HepG2 (cell line): Measurements from ENCODE around the gene HYOU1. TPM values are rescaled to one million over a fixed set of nuclear protein-coding genes. Genes with fewer than 3 reads are reported as not detected.
A peak's percentile ranks its signal among the peaks of the same experiment; 100 is the strongest.

Experiments used
- ERF ChIP-seq: IDR thresholded peaks from 2 replicates; pipeline ENCODE4 v1.6.1; 2018; ENCODE audit warnings: missing biosample characterization, missing genetic modification reagents
- HDAC2 ChIP-seq: sonication (generic); formaldehyde crosslinking; IDR thresholded peaks from 2 replicates; pipeline ENCODE4 v1.4.0; 2020; ENCODE audit warnings: missing genetic modification reagents
- SMC3 ChIP-seq: IDR thresholded peaks from 2 replicates; pipeline ENCODE4 v1.6.1; 2011; ENCODE audit warnings: low read length, improper control_type of control experiment
- SOX13 ChIP-seq, 3 experiments: fragments of 450-650 bp in 1 of 3; sonication (generic) in 1 of 3; formaldehyde crosslinking in 1 of 3; IDR thresholded peaks in 2 of 3; conservative IDR thresholded peaks in 1 of 3; 2 replicates each; pipeline versions ENCODE4 v1.5.0 to v1.6.1; 2016 to 2020; ENCODE audit warnings: antibody characterized with exemption in 1 of 3, mild to moderate bottlenecking in 1 of 3, missing compliant biosample characterization in 1 of 3, missing genetic modification reagents in 1 of 3, moderate library complexity in 1 of 3
- TAF15 ChIP-seq: fragments of 200-400 bp; formaldehyde crosslinking; IDR thresholded peaks from one replicate; pipeline ENCODE4 v1.6.1; 2018; ENCODE audit warnings: mild to moderate bottlenecking, low read depth, low read length; ENCODE audit not compliant: poor library complexity, severe bottlenecking
- ZNF121 ChIP-seq: sonication (generic); formaldehyde crosslinking; IDR thresholded peaks from 2 replicates; pipeline ENCODE4 v1.5.0; 2020; ENCODE audit warnings: mild to moderate bottlenecking, missing genetic modification reagents
- ZNF543 ChIP-seq: sonication (generic); formaldehyde crosslinking; IDR thresholded peaks from 2 replicates; pipeline ENCODE4 v1.4.0; 2020; ENCODE audit warnings: mild to moderate bottlenecking, missing genetic modification reagents
- ZNF605 ChIP-seq: sonication (generic); formaldehyde crosslinking; IDR thresholded peaks from 2 replicates; pipeline ENCODE4 v1.8.0; 2022; ENCODE audit warnings: mild to moderate bottlenecking, missing genetic modification reagents
- ZNF816 ChIP-seq: sonication (generic); formaldehyde crosslinking; IDR thresholded peaks from 2 replicates; pipeline ENCODE4 v1.8.0; 2022; ENCODE audit warnings: missing genetic modification reagents, mild to moderate bottlenecking, borderline replicate concordance
- polyA plus RNA-seq, 8 experiments: library from polyadenylated mRNA; depleted of rRNA in 3 of 8; stranded (reverse) in 7 of 8; unstranded in 1 of 8; fragments of >200 nt; fragmentation: Illumina TruSeq in 4 of 8; extraction: Trizol in 4 of 8; gene quantifications; 2 replicates each; pipeline versions ENCODE4 v1.2.1 to v1.2.3, GENCODE V29; 2011 to 2016; ENCODE audit warnings: low read depth in 4 of 8, missing spikeins in 1 of 8, mixed read lengths in 1 of 8; ENCODE audit not compliant: insufficient read depth in 1 of 8
- total RNA-seq, 5 experiments: library from RNA; depleted of rRNA; stranded (reverse); fragments of >200 nt; fragmentation: Illumina TruSeq; extraction: Trizol; gene quantifications; 2 replicates each; pipeline ENCODE4 v1.2.3, GENCODE V29; 2016; ENCODE audit warnings: low read depth in 1 of 5
- TF ChIP-seq, protein P1 (sequence below): sonication (generic); formaldehyde crosslinking; IDR thresholded peaks from 2 replicates; pipeline ENCODE4 v1.9.0; 2022; ENCODE audit warnings: missing genetic modification reagents, mild to moderate bottlenecking, borderline replicate concordance
- TF ChIP-seq, protein P2 (sequence below): sonication (generic); formaldehyde crosslinking; IDR thresholded peaks from 2 replicates; pipeline ENCODE4 v1.4.0; 2020; ENCODE audit warnings: mild to moderate bottlenecking, missing genetic modification reagents, borderline replicate concordance
- TF ChIP-seq, protein P3 (sequence below): sonication (generic); formaldehyde crosslinking; IDR thresholded peaks from 2 replicates; pipeline ENCODE4 v1.5.0; 2020; ENCODE audit warnings: missing genetic modification reagents
- TF ChIP-seq, protein P4 (sequence below): sonication (generic); formaldehyde crosslinking; IDR thresholded peaks from 2 replicates; pipeline ENCODE4 v1.4.0; 2020; ENCODE audit warnings: missing genetic modification reagents, mild to moderate bottlenecking, borderline replicate concordance
- TF ChIP-seq, protein P5 (sequence below): sonication (generic); formaldehyde crosslinking; IDR thresholded peaks from 2 replicates; pipeline ENCODE4 v1.5.0; 2020; ENCODE audit warnings: mild to moderate bottlenecking, missing genetic modification reagents, borderline replicate concordance

Gene HYOU1
- total and polyA plus RNA-seq, 2 of the 13 experiments (the other 11 are each of a cell fraction or from before 2014, with no cell fraction given): 127 to 155 TPM

DNA sequence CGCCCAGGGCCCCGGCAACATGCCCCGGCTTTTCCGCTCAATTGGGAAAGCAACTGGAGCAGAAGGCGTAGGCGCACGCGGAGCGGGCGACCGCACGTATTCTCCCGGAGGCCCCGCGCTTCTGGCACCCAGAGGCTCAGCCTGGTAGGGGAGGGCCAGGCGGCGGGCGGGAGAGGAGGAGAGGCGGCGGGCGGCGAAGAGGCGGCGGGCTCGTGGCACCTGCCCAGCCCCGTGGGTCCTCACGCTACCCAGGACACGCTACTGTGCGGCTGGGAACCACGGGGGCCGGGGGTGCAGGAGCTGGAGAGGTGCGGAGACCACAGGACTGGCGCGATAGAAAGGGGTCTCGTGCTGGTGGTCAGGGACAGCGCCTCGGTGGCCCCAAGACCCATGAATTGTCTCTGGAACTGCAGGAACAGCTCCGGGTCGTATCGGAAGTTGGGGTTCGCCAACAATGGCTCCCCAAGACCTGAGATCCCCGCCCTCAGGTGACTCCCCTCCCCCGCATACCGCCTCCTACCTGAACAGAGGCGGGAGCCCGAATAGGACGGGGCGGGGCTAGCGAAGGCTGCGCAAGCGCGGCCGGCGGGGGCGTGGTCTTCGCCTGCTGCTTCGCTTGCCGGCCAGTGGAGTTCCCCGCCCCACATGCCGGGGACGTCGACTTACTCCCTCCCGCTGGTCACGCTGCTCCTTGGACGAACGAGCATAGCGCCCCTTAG lies 26.5 kb downstream of the HYOU1 start, which contains the start of gene SLC37A4 (continued):
- TF ChIP-seq ERF (CRISPR knock-in tag) (peak; percentile 94), ZNF605 (peak; percentile 42; the same call in 1 of the 2 replicates), SMC3 (no peak), ZNF121 (CRISPR knock-in tag) (peak; percentile 35; the same call in 1 of the 2 replicates), ZNF816 (no peak), HDAC2 (peak; percentile 79), SOX13 (IDR thresholded peaks at IDR 0.05) (no peak), SOX13 (CRISPR knock-in tag; conservative IDR thresholded peaks at IDR 0.05 in 1 of 2, IDR thresholded peaks at IDR 0.05 in 1 of 2) (peak in 1 of 2 experiments; percentile 55; a peak in 1 of 4 replicates), TAF15 (no peak), ZNF543 (CRISPR knock-in tag) (0 out of 2 replicates have a peak, but pooled peaks have one; percentile 41)
- TF ChIP-seq, protein P1, sequence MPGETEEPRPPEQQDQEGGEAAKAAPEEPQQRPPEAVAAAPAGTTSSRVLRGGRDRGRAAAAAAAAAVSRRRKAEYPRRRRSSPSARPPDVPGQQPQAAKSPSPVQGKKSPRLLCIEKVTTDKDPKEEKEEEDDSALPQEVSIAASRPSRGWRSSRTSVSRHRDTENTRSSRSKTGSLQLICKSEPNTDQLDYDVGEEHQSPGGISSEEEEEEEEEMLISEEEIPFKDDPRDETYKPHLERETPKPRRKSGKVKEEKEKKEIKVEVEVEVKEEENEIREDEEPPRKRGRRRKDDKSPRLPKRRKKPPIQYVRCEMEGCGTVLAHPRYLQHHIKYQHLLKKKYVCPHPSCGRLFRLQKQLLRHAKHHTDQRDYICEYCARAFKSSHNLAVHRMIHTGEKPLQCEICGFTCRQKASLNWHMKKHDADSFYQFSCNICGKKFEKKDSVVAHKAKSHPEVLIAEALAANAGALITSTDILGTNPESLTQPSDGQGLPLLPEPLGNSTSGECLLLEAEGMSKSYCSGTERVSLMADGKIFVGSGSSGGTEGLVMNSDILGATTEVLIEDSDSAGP (CRISPR knock-in tag): peak; percentile 80
- TF ChIP-seq, protein P2, sequence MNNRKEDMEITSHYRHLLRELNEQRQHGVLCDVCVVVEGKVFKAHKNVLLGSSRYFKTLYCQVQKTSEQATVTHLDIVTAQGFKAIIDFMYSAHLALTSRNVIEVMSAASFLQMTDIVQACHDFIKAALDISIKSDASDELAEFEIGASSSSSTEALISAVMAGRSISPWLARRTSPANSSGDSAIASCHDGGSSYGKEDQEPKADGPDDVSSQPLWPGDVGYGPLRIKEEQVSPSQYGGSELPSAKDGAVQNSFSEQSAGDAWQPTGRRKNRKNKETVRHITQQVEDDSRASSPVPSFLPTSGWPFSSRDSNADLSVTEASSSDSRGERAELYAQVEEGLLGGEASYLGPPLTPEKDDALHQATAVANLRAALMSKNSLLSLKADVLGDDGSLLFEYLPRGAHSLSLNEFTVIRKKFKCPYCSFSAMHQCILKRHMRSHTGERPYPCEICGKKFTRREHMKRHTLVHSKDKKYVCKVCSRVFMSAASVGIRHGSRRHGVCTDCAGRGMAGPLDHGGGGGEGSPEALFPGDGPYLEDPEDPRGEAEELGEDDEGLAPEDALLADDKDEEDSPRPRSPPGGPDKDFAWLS (CRISPR knock-in tag): no peak
- TF ChIP-seq, protein P3, sequence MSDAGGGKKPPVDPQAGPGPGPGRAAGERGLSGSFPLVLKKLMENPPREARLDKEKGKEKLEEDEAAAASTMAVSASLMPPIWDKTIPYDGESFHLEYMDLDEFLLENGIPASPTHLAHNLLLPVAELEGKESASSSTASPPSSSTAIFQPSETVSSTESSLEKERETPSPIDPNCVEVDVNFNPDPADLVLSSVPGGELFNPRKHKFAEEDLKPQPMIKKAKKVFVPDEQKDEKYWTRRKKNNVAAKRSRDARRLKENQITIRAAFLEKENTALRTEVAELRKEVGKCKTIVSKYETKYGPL: peak; percentile 75
- TF ChIP-seq, protein P4, sequence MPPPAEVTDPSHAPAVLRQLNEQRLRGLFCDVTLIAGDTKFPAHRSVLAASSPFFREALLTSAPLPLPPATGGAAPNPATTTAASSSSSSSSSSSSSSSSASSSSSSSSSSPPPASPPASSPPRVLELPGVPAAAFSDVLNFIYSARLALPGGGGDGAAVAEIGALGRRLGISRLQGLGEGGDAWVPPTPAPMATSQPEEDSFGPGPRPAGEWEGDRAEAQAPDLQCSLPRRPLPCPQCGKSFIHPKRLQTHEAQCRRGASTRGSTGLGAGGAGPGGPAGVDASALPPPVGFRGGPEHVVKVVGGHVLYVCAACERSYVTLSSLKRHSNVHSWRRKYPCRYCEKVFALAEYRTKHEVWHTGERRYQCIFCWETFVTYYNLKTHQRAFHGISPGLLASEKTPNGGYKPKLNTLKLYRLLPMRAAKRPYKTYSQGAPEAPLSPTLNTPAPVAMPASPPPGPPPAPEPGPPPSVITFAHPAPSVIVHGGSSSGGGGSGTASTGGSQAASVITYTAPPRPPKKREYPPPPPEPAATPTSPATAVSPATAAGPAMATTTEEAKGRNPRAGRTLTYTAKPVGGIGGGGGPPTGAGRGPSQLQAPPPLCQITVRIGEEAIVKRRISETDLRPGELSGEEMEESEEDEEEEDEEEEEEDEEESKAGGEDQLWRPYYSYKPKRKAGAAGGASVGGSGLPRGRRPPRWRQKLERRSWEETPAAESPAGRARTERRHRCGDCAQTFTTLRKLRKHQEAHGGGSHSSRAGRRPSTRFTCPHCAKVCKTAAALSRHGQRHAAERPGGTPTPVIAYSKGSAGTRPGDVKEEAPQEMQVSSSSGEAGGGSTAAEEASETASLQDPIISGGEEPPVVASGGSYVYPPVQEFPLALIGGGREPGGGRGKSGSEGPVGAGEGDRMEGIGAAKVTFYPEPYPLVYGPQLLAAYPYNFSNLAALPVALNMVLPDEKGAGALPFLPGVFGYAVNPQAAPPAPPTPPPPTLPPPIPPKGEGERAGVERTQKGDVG: peak; percentile 79; the same call in 1 of the 2 replicates
- TF ChIP-seq, protein P5, sequence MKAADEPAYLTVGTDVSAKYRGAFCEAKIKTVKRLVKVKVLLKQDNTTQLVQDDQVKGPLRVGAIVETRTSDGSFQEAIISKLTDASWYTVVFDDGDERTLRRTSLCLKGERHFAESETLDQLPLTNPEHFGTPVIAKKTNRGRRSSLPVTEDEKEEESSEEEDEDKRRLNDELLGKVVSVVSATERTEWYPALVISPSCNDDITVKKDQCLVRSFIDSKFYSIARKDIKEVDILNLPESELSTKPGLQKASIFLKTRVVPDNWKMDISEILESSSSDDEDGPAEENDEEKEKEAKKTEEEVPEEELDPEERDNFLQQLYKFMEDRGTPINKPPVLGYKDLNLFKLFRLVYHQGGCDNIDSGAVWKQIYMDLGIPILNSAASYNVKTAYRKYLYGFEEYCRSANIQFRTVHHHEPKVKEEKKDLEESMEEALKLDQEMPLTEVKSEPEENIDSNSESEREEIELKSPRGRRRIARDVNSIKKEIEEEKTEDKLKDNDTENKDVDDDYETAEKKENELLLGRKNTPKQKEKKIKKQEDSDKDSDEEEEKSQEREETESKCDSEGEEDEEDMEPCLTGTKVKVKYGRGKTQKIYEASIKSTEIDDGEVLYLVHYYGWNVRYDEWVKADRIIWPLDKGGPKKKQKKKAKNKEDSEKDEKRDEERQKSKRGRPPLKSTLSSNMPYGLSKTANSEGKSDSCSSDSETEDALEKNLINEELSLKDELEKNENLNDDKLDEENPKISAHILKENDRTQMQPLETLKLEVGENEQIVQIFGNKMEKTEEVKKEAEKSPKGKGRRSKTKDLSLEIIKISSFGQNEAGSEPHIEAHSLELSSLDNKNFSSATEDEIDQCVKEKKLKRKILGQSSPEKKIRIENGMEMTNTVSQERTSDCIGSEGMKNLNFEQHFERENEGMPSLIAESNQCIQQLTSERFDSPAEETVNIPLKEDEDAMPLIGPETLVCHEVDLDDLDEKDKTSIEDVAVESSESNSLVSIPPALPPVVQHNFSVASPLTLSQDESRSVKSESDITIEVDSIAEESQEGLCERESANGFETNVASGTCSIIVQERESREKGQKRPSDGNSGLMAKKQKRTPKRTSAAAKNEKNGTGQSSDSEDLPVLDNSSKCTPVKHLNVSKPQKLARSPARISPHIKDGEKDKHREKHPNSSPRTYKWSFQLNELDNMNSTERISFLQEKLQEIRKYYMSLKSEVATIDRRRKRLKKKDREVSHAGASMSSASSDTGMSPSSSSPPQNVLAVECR (CRISPR knock-in tag): peak; percentile 77; the same call in 1 of the 2 replicates
